Colonic mucosa (tissue), 4 donors: ENCODE results near the gene COG5. TPM values are rescaled to one million over a fixed set of nuclear protein-coding genes. Genes with fewer than 3 reads are reported as not detected.

ENCODE experiments used
- DNase-seq: peaks from one replicate; pipeline ENCODE4 v3.0.0-alpha.2; 2020
- H3K27ac ChIP-seq: fragments of 200-600 bp; one replicate; pipeline ENCODE4 v1.8.0; 2021
- H3K27me3 ChIP-seq: fragments of 200-600 bp; one replicate; pipeline ENCODE4 v1.8.0; 2021
- H3K36me3 ChIP-seq: fragments of 200-600 bp; one replicate; pipeline ENCODE4 v1.8.0; 2021
- H3K4me1 ChIP-seq: fragments of 200-600 bp; one replicate; pipeline ENCODE4 v1.8.0; 2021; ENCODE audit warnings: mild to moderate bottlenecking
- H3K4me3 ChIP-seq: fragments of 200-600 bp; one replicate; pipeline ENCODE4 v1.8.0; 2021
- H3K9ac ChIP-seq, 2 donors: one replicate each; pipeline ENCODE4 v1.7.0; 2013; ENCODE audit warnings: control low read depth in 2 of 2, low read depth in 2 of 2, low read length in 2 of 2
- H3K9me3 ChIP-seq: fragments of 200-600 bp; one replicate; pipeline ENCODE4 v1.8.0; 2021
- CTCF ChIP-seq: fragments of 200-600 bp; IDR thresholded peaks from one replicate; pipeline ENCODE4 v1.8.0; 2022; ENCODE audit warnings: antibody characterized with exemption, mild to moderate bottlenecking
- intact Hi-C: fragments of 100-400 bp; cut with DNase I; formaldehyde crosslinking; loops from one replicate; pipeline ENCODE4 v1.14.1; 2022
- total RNA-seq, 2 donors: library from RNA; stranded (reverse); fragmentation: NEBNext Ultra II Directional in 1 of 2; extraction: Animal tissue kit (Norgen Biotek cat#: 25700) in 1 of 2; gene quantifications; one replicate each; pipeline ENCODE4 v1.2.1, GENCODE V29; 2021
- donor health status: healthy.
- donor health status: DM: no; HTN: no; CAD: no.
- donor health status: DM: no; HTN: no; CAD: no.

The COG5 gene
- total RNA-seq, 2 donors from 2014 or later = 43.1 to 46.8 TPM

GRCh38 chr7:107166736-107167426 lies 396.8 kb downstream of the COG5 start:
- H3K27me3 ChIP-seq = no peaks in the 10 kb centered on the region
- peak overlapping the region; percentile 47 for H3K4me3 ChIP-seq
- H3K9me3 ChIP-seq = no peaks in the 10 kb centered on the region
- no peak overlapping the region for H3K9ac ChIP-seq
- no peak for TF ChIP-seq CTCF
- no peaks in the 10 kb centered on the region for H3K36me3 ChIP-seq
- DNase-seq = no peak
- no peaks in the 10 kb centered on the region for H3K4me1 ChIP-seq
- intact Hi-C loops = no loop called here
- peak overlapping the region; percentile 97 for H3K27ac ChIP-seq

GRCh38 chr7:107165341-107165740 lies 398.4 kb downstream of the COG5 start:
- no peak for DNase-seq
- no peaks in the 10 kb centered on the region for H3K36me3 ChIP-seq
- intact Hi-C loops = no loop called here

GRCh38 chr7:107164092-107164491 lies 399.6 kb downstream of the COG5 start:
- Histone ChIP-seq H3K9me3 (no peaks in the 10 kb centered on the region), H3K4me3 (no peak overlapping the region), H3K4me1 (no peaks in the 10 kb centered on the region), H3K27me3 (no peaks in the 10 kb centered on the region), H3K9ac (no peak overlapping the region), H3K36me3 (no peaks in the 10 kb centered on the region), H3K27ac (no peak overlapping the region)
- DNase-seq = no peak
- intact Hi-C loops = no loop called here
- TF ChIP-seq CTCF = no peak

More at GRCh38 chr7:107165341-107165740, 398.4 kb downstream of the COG5 start:
- Histone ChIP-seq H3K9me3 (no peaks in the 10 kb centered on the region), H3K4me1 (no peaks in the 10 kb centered on the region), H3K4me3 (no peak overlapping the region), H3K27me3 (no peaks in the 10 kb centered on the region), H3K27ac (no peak overlapping the region), H3K9ac (no peak overlapping the region)
- TF ChIP-seq CTCF = no peak

- intact Hi-C loops = no loop called here
- no peak overlapping the region for H3K27ac ChIP-seq
- no peak overlapping the region for H3K9ac ChIP-seq
- no peaks in the 10 kb centered on the region for H3K4me1 ChIP-seq
- no peak for TF ChIP-seq CTCF
- H3K9me3 ChIP-seq = no peaks in the 10 kb centered on the region
- H3K36me3 ChIP-seq = no peaks in the 10 kb centered on the region
- no peaks in the 10 kb centered on the region for H3K27me3 ChIP-seq
- H3K4me3 ChIP-seq = no peak overlapping the region
- DNase-seq = no peak
Observed at GRCh38 chr7:107162475-107162874, 401.2 kb downstream of the COG5 start.

- Histone ChIP-seq H3K9me3 (no peaks in the 10 kb centered on the region), H3K27me3 (no peaks in the 10 kb centered on the region), H3K4me1 (no peaks in the 10 kb centered on the region), H3K27ac (no peak overlapping the region), H3K4me3 (no peak overlapping the region), H3K9ac (no peak overlapping the region), H3K36me3 (no peaks in the 10 kb centered on the region)
- no peak for DNase-seq
- no peak for TF ChIP-seq CTCF
- intact Hi-C loops = no loop called here
Observed at GRCh38 chr7:107161415-107161814, 402.3 kb downstream of the COG5 start.
